ENCODE data around the gene ZNF678. TPM values are rescaled to one million over a fixed set of nuclear protein-coding genes. Genes with fewer than 3 reads are reported as not detected.

The ZNF678 gene
- polyA plus RNA-seq, 3 donors, result 1.5 to 1.9 (median 1.7) TPM

DNA sequence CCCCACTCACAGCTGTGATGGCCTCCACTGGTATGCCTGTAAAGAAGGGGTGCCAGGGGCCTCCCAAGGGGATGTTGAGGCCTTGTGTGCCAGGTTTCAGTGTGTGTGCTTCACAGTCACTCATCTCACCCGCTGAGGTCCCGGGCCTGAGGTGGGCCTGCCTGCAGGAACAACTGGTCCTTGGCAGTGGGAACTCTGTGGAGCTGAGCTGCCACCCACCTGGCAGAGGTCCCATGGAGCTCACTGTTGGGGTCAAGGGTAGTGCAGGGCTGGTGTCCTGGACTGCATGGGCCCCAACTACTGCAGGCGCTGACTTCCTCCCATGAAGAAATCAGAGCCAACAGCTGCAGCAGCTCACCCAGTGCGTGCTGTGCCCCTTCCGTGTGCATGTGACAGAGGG is 17.3 kb upstream of the ZNF678 start:
- H3K27ac ChIP-seq (ENCODE audit: low read depth in 1 of 2, low read length in 2 of 2), result no peak overlapping the region
- no peak overlapping the region for H3K9ac ChIP-seq (ENCODE audit: insufficient read depth, low read length, poor library complexity, severe bottlenecking)
- Mint-ChIP-seq H3K4me3 (no peak overlapping the region), H3K9me3 (peaks cover 3 to 13% (median 6%) of the 10 kb centered on the region in 7 donors), H3K36me3 (no peaks in the 10 kb centered on the region), H3K27me3 (ENCODE audit: low read depth in 3 of 3) (peaks cover 8 to 10% (median 10%) of the 10 kb centered on the region in 3 donors), H3K27ac (no peak overlapping the region), H3K4me1 (peaks cover 9% of the 10 kb centered on the region)
- H3K4me2 ChIP-seq (replicated peaks; ENCODE audit: extremely low read depth, low read length, poor library complexity, severe bottlenecking), result no peak overlapping the region
- H3K27me3 ChIP-seq (ENCODE audit: control insufficient read depth in 2 of 2, insufficient read depth in 2 of 2, low read length in 2 of 2), result peaks cover 2 to 7% of the 10 kb centered on the region in 2 donors
- H3K4me1 ChIP-seq (ENCODE audit: control insufficient read depth in 1 of 2, insufficient read depth in 2 of 2, low read length in 2 of 2), result peaks cover 11 to 21% of the 10 kb centered on the region in 2 donors
- WGBS (ENCODE audit: insufficient coverage), result 58% methylated on average over 5 of the region's 5 CpGs
- no peaks in the 10 kb centered on the region for H4K20me1 ChIP-seq (ENCODE audit: insufficient read depth, low read length)
- no peak overlapping the region for H2AFZ ChIP-seq (ENCODE audit: insufficient read depth, low read depth, low read length, poor library complexity, severe bottlenecking)
- no peaks in the 10 kb centered on the region for H3K36me3 ChIP-seq (replicated peaks in 1 of 2; ENCODE audit: control insufficient read depth in 1 of 2, insufficient read depth in 2 of 2, low read length in 2 of 2)
- H3K9me3 ChIP-seq (replicated peaks in 1 of 2; ENCODE audit: control insufficient read depth in 1 of 2, insufficient read depth in 1 of 2, low read length in 2 of 2), result peaks cover 0 to 5% of the 10 kb centered on the region in 2 donors
- no peak overlapping the region for H3K4me3 ChIP-seq (replicated peaks in 1 of 3; ENCODE audit: low read depth in 2 of 3, low read length in 3 of 3)
- intact Hi-C loops (cut with micrococcal nuclease), result no loop called here
- DNase-seq, result no peak
- H3K79me2 ChIP-seq (ENCODE audit: insufficient read depth, low read length), result no peaks in the 10 kb centered on the region
- TF ChIP-seq, protein P1, sequence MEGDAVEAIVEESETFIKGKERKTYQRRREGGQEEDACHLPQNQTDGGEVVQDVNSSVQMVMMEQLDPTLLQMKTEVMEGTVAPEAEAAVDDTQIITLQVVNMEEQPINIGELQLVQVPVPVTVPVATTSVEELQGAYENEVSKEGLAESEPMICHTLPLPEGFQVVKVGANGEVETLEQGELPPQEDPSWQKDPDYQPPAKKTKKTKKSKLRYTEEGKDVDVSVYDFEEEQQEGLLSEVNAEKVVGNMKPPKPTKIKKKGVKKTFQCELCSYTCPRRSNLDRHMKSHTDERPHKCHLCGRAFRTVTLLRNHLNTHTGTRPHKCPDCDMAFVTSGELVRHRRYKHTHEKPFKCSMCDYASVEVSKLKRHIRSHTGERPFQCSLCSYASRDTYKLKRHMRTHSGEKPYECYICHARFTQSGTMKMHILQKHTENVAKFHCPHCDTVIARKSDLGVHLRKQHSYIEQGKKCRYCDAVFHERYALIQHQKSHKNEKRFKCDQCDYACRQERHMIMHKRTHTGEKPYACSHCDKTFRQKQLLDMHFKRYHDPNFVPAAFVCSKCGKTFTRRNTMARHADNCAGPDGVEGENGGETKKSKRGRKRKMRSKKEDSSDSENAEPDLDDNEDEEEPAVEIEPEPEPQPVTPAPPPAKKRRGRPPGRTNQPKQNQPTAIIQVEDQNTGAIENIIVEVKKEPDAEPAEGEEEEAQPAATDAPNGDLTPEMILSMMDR (IDR thresholded peaks at IDR 0.05), result no peak

DNA sequence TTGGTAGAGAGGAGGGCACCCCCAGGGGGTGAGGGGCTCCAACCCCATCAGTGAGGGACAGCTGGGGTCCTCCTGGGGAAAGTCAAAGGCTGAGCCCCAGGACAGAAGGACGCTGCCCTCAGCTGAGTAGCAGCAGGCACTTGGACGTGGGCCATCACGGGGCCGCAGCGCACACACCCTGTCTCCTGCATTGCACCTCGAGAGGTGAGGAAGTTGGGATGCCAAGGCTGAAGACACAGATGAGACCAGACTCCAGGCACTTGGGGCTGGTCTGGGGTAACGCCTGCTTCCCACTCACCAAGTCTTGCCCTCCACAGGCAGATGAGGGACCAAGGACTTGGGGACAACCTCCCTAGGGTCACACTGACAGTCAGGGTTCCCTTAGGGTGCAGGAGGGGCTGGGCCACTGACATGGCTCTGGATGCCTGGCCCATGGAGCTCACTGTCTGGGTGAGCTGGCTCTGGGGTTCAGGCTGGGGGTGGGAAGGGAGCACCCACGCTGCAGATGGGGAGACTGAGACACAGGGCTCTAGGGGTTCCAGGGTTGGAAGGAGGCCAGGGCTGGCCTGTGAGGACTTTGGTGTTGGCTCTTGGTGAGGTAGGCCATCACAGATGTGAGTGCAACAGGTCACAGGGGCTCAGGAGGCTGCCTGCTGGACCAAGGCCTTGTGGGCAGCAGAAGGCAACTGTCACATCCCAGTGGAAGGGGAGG is 16.6 kb upstream of the ZNF678 start:
- DNase-seq, result no peak
- H3K36me3 ChIP-seq (replicated peaks in 1 of 2; ENCODE audit: control insufficient read depth in 1 of 2, insufficient read depth in 2 of 2, low read length in 2 of 2), result no peaks in the 10 kb centered on the region
- Mint-ChIP-seq H3K27ac (no peak overlapping the region), H3K4me1 (peaks cover 5% of the 10 kb centered on the region), H3K27me3 (ENCODE audit: low read depth in 3 of 3) (peaks cover 2 to 4% (median 4%) of the 10 kb centered on the region in 3 donors), H3K36me3 (no peaks in the 10 kb centered on the region), H3K9me3 (peaks cover 5 to 18% (median 9%) of the 10 kb centered on the region in 7 donors), H3K4me3 (no peak overlapping the region)
- H2AFZ ChIP-seq (ENCODE audit: insufficient read depth, low read depth, low read length, poor library complexity, severe bottlenecking), result no peak overlapping the region
- peaks cover 0 to under 1% of the 10 kb centered on the region in 2 donors for H3K27me3 ChIP-seq (ENCODE audit: control insufficient read depth in 2 of 2, insufficient read depth in 2 of 2, low read length in 2 of 2)
- H4K20me1 ChIP-seq (ENCODE audit: insufficient read depth, low read length), result no peaks in the 10 kb centered on the region
- peaks cover 2 to 7% of the 10 kb centered on the region in 2 donors for H3K9me3 ChIP-seq (replicated peaks in 1 of 2; ENCODE audit: control insufficient read depth in 1 of 2, insufficient read depth in 1 of 2, low read length in 2 of 2)
- intact Hi-C loops (cut with micrococcal nuclease), result no loop called here
- H3K4me3 ChIP-seq (replicated peaks in 1 of 3; ENCODE audit: low read depth in 2 of 3, low read length in 3 of 3), result no peak overlapping the region
- TF ChIP-seq, protein P1 (IDR thresholded peaks at IDR 0.05), result no peak
- WGBS (ENCODE audit: insufficient coverage), result 91% methylated on average over 7 of the region's 8 CpGs
- no peaks in the 10 kb centered on the region for H3K79me2 ChIP-seq (ENCODE audit: insufficient read depth, low read length)
- H3K4me1 ChIP-seq (ENCODE audit: control insufficient read depth in 1 of 2, insufficient read depth in 2 of 2, low read length in 2 of 2), result peaks cover 9 to 17% of the 10 kb centered on the region in 2 donors
- no peak overlapping the region for H3K9ac ChIP-seq (ENCODE audit: insufficient read depth, low read length, poor library complexity, severe bottlenecking)
- no peak overlapping the region for H3K27ac ChIP-seq (ENCODE audit: low read depth in 1 of 2, low read length in 2 of 2)
- H3K4me2 ChIP-seq (replicated peaks; ENCODE audit: extremely low read depth, low read length, poor library complexity, severe bottlenecking), result no peak overlapping the region
